B cell (primary cell): ENCODE measurements around the gene AUTS2. TPM values are rescaled to one million over a fixed set of nuclear protein-coding genes. Genes with fewer than 3 reads are reported as not detected.

Experiments
- ATAC-seq: fragments of 200-7000 bp; cut with Tn5 transposase; one replicate; pipeline ENCODE4 v1.10.0; 2021; ENCODE audit warnings: low read depth, mild to moderate bottlenecking, moderate number of reproducible peaks, moderate library complexity
- CTCF ChIA-PET: fragments of 350-600 bp; sonication (Branson Sonifier 250); formaldehyde crosslinking; loops from one replicate; lab custom pipeline; 2021; ENCODE audit warnings: antibody characterized with exemption, inconsistent platforms; lab: Charles Lee
- POLR2A ChIA-PET: fragments of 350-600 bp; sonication (Branson Sonifier 250); formaldehyde crosslinking; loops from one replicate; lab custom pipeline; 2021; ENCODE audit warnings: antibody characterized with exemption; lab: Charles Lee
- DNase-seq: peaks from one replicate; pipeline ENCODE4 v3.0.0; 2013
- H2AFZ ChIP-seq: 2 replicates; pipeline ENCODE4 v1.6.1; 2012; ENCODE audit warnings: mild to moderate bottlenecking, low read depth, low read length; ENCODE audit not compliant: insufficient read depth, poor library complexity, severe bottlenecking
- H3K27ac ChIP-seq, 2 donors: 1 replicate in 1 of 2; 2 replicates in 1 of 2; pipeline ENCODE4 v1.5.1; 2012 to 2013; ENCODE audit warnings: low read length in 2 of 2, mild to moderate bottlenecking in 2 of 2, moderate library complexity in 1 of 2
- H3K27me3 ChIP-seq, 4 experiments: fragments of 200-600 bp in 1 of 4; sonication (generic) in 1 of 4; replicated peaks in 1 of 4; 1 replicate in 2 of 4; 2 replicates in 2 of 4; pipeline versions ENCODE4 v1.6.1 to v1.7.0; 2013 to 2016; ENCODE audit warnings: low read length in 3 of 4, mild to moderate bottlenecking in 2 of 4, mixed read lengths in 1 of 4, moderate library complexity in 1 of 4; ENCODE audit not compliant: insufficient read depth in 4 of 4, control insufficient read depth in 3 of 4; ENCODE audit errors: control extremely low read depth in 1 of 4
- H3K36me3 ChIP-seq, 2 experiments: replicated peaks in 1 of 2; 1 replicate in 1 of 2; 2 replicates in 1 of 2; pipeline versions ENCODE4 v1.6.1 to v1.7.1; 2013; ENCODE audit warnings: low read length in 1 of 2; ENCODE audit not compliant: insufficient read depth in 2 of 2, control insufficient read depth in 1 of 2; ENCODE audit errors: control extremely low read depth in 1 of 2, extremely low read depth in 1 of 2
- H3K4me1 ChIP-seq, 2 donors: fragments of 200-600 bp in 1 of 2; sonication (generic) in 1 of 2; 1 replicate in 1 of 2; 2 replicates in 1 of 2; pipeline versions ENCODE4 v1.5.1 to v1.6.1; 2013 to 2017; ENCODE audit warnings: low read length in 2 of 2; ENCODE audit not compliant: control insufficient read depth in 2 of 2, insufficient read depth in 2 of 2
- H3K4me2 ChIP-seq: replicated peaks from 2 replicates; pipeline ENCODE3; 2012; ENCODE audit warnings: mild to moderate bottlenecking, low read depth, low read length; ENCODE audit not compliant: poor library complexity, severe bottlenecking
- H3K4me3 ChIP-seq, 5 experiments: fragments of 200-600 bp in 1 of 5; sonication (generic) in 1 of 5; 1 replicate in 3 of 5; 2 replicates in 2 of 5; pipeline versions ENCODE4 v1.5.1 to v1.7.0; 2011 to 2016; ENCODE audit warnings: low read length in 4 of 5, mild to moderate bottlenecking in 4 of 5, low read depth in 2 of 5, control low read depth in 1 of 5, moderate library complexity in 1 of 5; ENCODE audit not compliant: insufficient read depth in 1 of 5; ENCODE audit errors: control extremely low read depth in 1 of 5, extremely low read depth in 1 of 5
- H3K79me2 ChIP-seq: fragments of 200-600 bp; sonication (generic); one replicate; pipeline ENCODE4 v1.6.0; 2016; ENCODE audit warnings: low read length; ENCODE audit not compliant: control insufficient read depth, insufficient read depth
- H3K9ac ChIP-seq: fragments of 200-600 bp; sonication (generic); 2 replicates; pipeline ENCODE4 v1.6.1; 2017; ENCODE audit warnings: mild to moderate bottlenecking, low read length, moderate library complexity
- H3K9me3 ChIP-seq, 3 donors: one replicate each; pipeline versions ENCODE4 v1.6.1 to v1.7.1; 2013; ENCODE audit warnings: low read length in 2 of 3; ENCODE audit not compliant: control insufficient read depth in 2 of 3, insufficient read depth in 1 of 3; ENCODE audit errors: control extremely low read depth in 1 of 3
- H4K20me1 ChIP-seq: 2 replicates; pipeline ENCODE4 v1.6.0; 2012; ENCODE audit warnings: mild to moderate bottlenecking, low read length; ENCODE audit not compliant: insufficient read depth, control insufficient read depth, poor library complexity, severe bottlenecking
- H3K27ac Mint-ChIP-seq: one replicate; pipeline ENCODE4 v1.8.0; 2021; ENCODE audit warnings: mixed read lengths
- H3K27me3 Mint-ChIP-seq: one replicate; pipeline ENCODE4 v1.8.0; 2021; ENCODE audit warnings: mixed read lengths
- H3K4me1 Mint-ChIP-seq: one replicate; pipeline ENCODE4 v1.8.0; 2021; ENCODE audit warnings: mixed read lengths
- H3K4me3 Mint-ChIP-seq: one replicate; pipeline ENCODE4 v1.8.0; 2021; ENCODE audit warnings: mixed read lengths
- H3K9me3 Mint-ChIP-seq: one replicate; pipeline ENCODE4 v1.8.0; 2022; ENCODE audit warnings: mixed read lengths; ENCODE audit not compliant: insufficient read depth
- CTCF ChIP-seq: fragments of 200-600 bp; IDR thresholded peaks from one replicate; pipeline ENCODE4 v1.8.0; 2022; ENCODE audit warnings: antibody characterized with exemption, mild to moderate bottlenecking
- EZH2 ChIP-seq: IDR thresholded peaks from 2 replicates; pipeline ENCODE4 v1.6.1; 2012; ENCODE audit warnings: borderline replicate concordance, low read depth, mild to moderate bottlenecking, moderate library complexity, low read length; ENCODE audit not compliant: insufficient read depth, poor library complexity, severe bottlenecking
- WGBS: methylation state at CpG from one replicate; pipeline ENCODE4 v1.1.5; 2013; ENCODE audit warnings: missing lambda C conversion rate; ENCODE audit not compliant: insufficient coverage; 5-methylcytosine and 5-hydroxymethylcytosine counted together
- intact Hi-C: fragments of 100-400 bp; cut with micrococcal nuclease; formaldehyde crosslinking; loops from one replicate; pipeline ENCODE4 v1.10.0; 2022
- polyA plus RNA-seq: library from polyadenylated mRNA; depleted of rRNA; stranded (reverse); fragments of >200 nt; gene quantifications from 2 replicates; pipeline ENCODE4 v1.2.3, GENCODE V29; 2012
- total RNA-seq, 2 donors: library from RNA; stranded (reverse); fragments of 120-200 nt in 1 of 2; gene quantifications; 1 replicate in 1 of 2; 2 replicates in 1 of 2; pipeline versions ENCODE4 v1.2.3 to v1.2.4, GENCODE V29; 2013 to 2022

The AUTS2 gene
- total and polyA plus RNA-seq, 2 donors (not counting 1 experiment from before 2014, with no cell fraction given) = 22.3 to 35.0 TPM

GRCh38 chr7:69808391-69808790 is 210.1 kb downstream of the AUTS2 start:
- H3K9me3 Mint-ChIP-seq = no peaks in the 10 kb centered on the region
- H3K4me1 ChIP-seq = peaks cover 3 to 6% of the 10 kb centered on the region in 2 donors
- no peak overlapping the region for H3K4me3 ChIP-seq
- no peak overlapping the region for H3K27ac ChIP-seq
- no peaks in the 10 kb centered on the region for H3K27me3 ChIP-seq
- no peak overlapping the region for H3K4me2 ChIP-seq
- no peak overlapping the region for H2AFZ ChIP-seq
- WGBS = no CpG with 5 or more reads among the region's 1 CpG
- DNase-seq (no peak), ATAC-seq (no peak)
- TF ChIP-seq CTCF (no peak), EZH2 (no peak)
- peaks cover 3% of the 10 kb centered on the region for H3K79me2 ChIP-seq
- CTCF ChIA-PET = no interaction called here
- H3K9ac ChIP-seq = no peak overlapping the region
- H3K4me3 Mint-ChIP-seq = no peak overlapping the region
- no peak overlapping the region for H3K27ac Mint-ChIP-seq
- peaks cover 11% of the 10 kb centered on the region for H3K4me1 Mint-ChIP-seq
- no peaks in the 10 kb centered on the region for H3K27me3 Mint-ChIP-seq
- POLR2A ChIA-PET = no interaction called here
- H4K20me1 ChIP-seq = no peaks in the 10 kb centered on the region
- no peaks in the 10 kb centered on the region for H3K36me3 ChIP-seq
- intact Hi-C loops = no loop called here
- H3K9me3 ChIP-seq = no peaks in the 10 kb centered on the region

DNA sequence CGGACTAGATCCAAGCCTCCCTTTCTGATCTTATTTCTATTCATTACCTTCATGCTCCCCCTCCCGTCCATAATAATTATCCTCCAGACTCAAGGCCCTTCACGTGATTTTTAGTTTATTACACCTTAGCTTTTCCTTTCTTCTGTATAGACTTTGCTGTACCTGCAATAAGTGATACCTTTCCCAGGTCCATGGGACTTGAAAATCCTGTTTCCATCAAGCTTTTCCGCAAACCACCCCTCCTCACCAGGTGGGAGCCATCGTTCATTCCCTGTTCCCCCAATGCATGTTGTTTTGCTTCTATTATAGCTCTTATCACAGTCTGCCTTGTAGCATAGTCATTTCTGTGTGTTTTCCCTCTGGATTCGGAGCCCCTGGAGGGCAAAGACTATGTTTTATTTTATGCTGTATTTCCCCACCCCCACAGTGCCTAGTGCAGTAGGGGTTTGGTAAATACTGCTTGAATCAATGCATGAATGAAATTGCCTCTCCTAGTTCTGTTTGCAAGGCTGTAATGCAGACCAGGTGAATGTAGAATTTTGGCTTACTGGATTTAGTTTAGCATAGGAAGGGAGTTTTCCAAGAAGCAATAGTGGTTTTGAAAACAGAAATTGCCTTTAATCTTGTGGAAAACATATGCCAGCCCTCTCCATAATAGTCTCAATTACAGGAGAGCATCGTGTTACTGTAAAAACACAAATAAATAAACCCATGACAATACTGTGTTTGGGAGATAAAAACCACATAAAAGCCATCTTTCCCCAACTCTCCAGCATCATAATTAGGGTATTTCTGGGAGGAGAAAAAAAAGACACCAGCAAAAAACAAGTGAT is 213.4 kb downstream of the AUTS2 start:
- H3K4me3 ChIP-seq = no peak overlapping the region
- DNase-seq (no peak), ATAC-seq (no peak)
- H3K9ac ChIP-seq = no peak overlapping the region
- intact Hi-C loops = no loop called here
- peaks cover 3% of the 10 kb centered on the region for H3K79me2 ChIP-seq
- no peaks in the 10 kb centered on the region for H3K4me1 ChIP-seq
- H3K36me3 ChIP-seq = no peaks in the 10 kb centered on the region
- Mint-ChIP-seq H3K4me1 (no peaks in the 10 kb centered on the region), H3K27me3 (no peaks in the 10 kb centered on the region), H3K27ac (no peak overlapping the region), H3K9me3 (no peaks in the 10 kb centered on the region), H3K4me3 (no peak overlapping the region)
- no peak overlapping the region for H2AFZ ChIP-seq
- H3K9me3 ChIP-seq = no peaks in the 10 kb centered on the region
- H3K4me2 ChIP-seq = no peak overlapping the region
- 96% methylated on average over 4 of the region's 7 CpGs for WGBS
- H3K27me3 ChIP-seq = no peaks in the 10 kb centered on the region
- no peaks in the 10 kb centered on the region for H4K20me1 ChIP-seq
- CTCF ChIA-PET = no interaction called here
- POLR2A ChIA-PET = no interaction called here
- no peak overlapping the region for H3K27ac ChIP-seq
- no peak for TF ChIP-seq CTCF
- no peak for TF ChIP-seq EZH2
